Measurements from ENCODE around the gene ADISSP.

The ADISSP gene

GRCh38 chr20:3739926-3740451 lies 27.6 kb downstream of the ADISSP start:
- in situ Hi-C loops (cut with MboI; ENCODE audit: low sequenced_read_pairs, unreplicated experiment) = no loop called here
- TF ChIP-seq CTCF (IDR thresholded peaks at IDR 0.05; ENCODE audit: borderline replicate concordance, control extremely low read depth, extremely low read depth, insufficient read depth, missing control alignments) = no peak
- no peak for DNase-seq (ENCODE audit: low spot score)

GRCh38 chr20:3739054-3739925 lies 28.3 kb downstream of the ADISSP start:
- DNase-seq (ENCODE audit: low spot score) = no peak
- in situ Hi-C loops (cut with MboI; ENCODE audit: low sequenced_read_pairs, unreplicated experiment) = no loop called here
- TF ChIP-seq CTCF (IDR thresholded peaks at IDR 0.05; ENCODE audit: borderline replicate concordance, control extremely low read depth, extremely low read depth, insufficient read depth, missing control alignments) = no peak

GRCh38 chr20:3738111-3739053 lies 29.2 kb downstream of the ADISSP start:
- in situ Hi-C loops (cut with MboI; ENCODE audit: low sequenced_read_pairs, unreplicated experiment) = no loop called here
- TF ChIP-seq CTCF (IDR thresholded peaks at IDR 0.05; ENCODE audit: borderline replicate concordance, control extremely low read depth, extremely low read depth, insufficient read depth, missing control alignments) = no peak

GRCh38 chr20:3735768-3736167 lies 31.8 kb downstream of the ADISSP start:
- no peak for DNase-seq (ENCODE audit: low spot score)
- in situ Hi-C loops (cut with MboI; ENCODE audit: low sequenced_read_pairs, unreplicated experiment) = no loop called here
- no peak for TF ChIP-seq CTCF (IDR thresholded peaks at IDR 0.05; ENCODE audit: borderline replicate concordance, control extremely low read depth, extremely low read depth, insufficient read depth, missing control alignments)

More at GRCh38 chr20:3738111-3739053, 29.2 kb downstream of the ADISSP start:
- no peak for DNase-seq (ENCODE audit: low spot score)

GRCh38 chr20:3734111-3734843 lies 33.3 kb downstream of the ADISSP start:
- in situ Hi-C loops (cut with MboI; ENCODE audit: low sequenced_read_pairs, unreplicated experiment) = no loop called here
- DNase-seq (ENCODE audit: low spot score) = no peak
- no peak for TF ChIP-seq CTCF (IDR thresholded peaks at IDR 0.05; ENCODE audit: borderline replicate concordance, control extremely low read depth, extremely low read depth, insufficient read depth, missing control alignments)
